OCI-LY3 (cell line): ENCODE results near the gene PPP2R2D.

Source experiments
- EZH2phosphoT487 ChIP-seq: fragments of 200-600 bp; shearing (Covaris generic); IDR thresholded peaks from 2 replicates; pipeline ENCODE4 v1.6.1; 2018; ENCODE audit warnings: antibody characterized with exemption, mixed run types, low read depth
- TF ChIP-seq, protein P1 (sequence below): fragments of 200-600, 300-600 bp; sonication (generic); IDR thresholded peaks from 2 replicates; pipeline ENCODE4 v1.5.1; 2014; ENCODE audit warnings: antibody characterized with exemption, low read length, low read depth

DNA sequence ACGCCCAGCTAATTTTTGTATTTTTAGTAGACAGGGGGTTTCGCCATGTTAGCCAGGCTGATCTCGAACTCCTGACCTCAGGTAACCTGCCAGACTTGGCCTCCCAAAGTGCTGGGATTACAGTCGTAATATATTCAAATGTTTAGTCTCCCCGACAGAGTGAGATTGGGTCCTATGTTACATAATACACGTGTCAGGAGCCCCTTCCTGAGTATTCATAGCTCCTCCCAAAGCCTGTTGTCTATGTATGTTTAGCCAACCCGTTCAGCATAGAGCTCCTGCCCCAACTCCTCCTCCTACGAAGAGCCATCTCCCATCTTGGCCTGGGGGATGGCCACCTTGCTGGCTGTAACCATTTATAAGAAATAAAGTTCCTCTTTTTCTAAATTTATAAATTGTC lies 2.7 kb upstream of the PPP2R2D start:
- TF ChIP-seq, protein P1, sequence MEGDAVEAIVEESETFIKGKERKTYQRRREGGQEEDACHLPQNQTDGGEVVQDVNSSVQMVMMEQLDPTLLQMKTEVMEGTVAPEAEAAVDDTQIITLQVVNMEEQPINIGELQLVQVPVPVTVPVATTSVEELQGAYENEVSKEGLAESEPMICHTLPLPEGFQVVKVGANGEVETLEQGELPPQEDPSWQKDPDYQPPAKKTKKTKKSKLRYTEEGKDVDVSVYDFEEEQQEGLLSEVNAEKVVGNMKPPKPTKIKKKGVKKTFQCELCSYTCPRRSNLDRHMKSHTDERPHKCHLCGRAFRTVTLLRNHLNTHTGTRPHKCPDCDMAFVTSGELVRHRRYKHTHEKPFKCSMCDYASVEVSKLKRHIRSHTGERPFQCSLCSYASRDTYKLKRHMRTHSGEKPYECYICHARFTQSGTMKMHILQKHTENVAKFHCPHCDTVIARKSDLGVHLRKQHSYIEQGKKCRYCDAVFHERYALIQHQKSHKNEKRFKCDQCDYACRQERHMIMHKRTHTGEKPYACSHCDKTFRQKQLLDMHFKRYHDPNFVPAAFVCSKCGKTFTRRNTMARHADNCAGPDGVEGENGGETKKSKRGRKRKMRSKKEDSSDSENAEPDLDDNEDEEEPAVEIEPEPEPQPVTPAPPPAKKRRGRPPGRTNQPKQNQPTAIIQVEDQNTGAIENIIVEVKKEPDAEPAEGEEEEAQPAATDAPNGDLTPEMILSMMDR: no peak
- TF ChIP-seq EZH2phosphoT487: no peak
